ENCODE measurements around the gene KCNIP1. TPM values are rescaled to one million over a fixed set of nuclear protein-coding genes. Genes with fewer than 3 reads are reported as not detected.
"Not testable (repeated sequence)": the region's sequence is repeated elsewhere in the genome, so short reads cannot be mapped to it uniquely, and the experiment has no call there.

Gene KCNIP1
- total RNA-seq, 8 experiments from 2014 or later: 0.80 to 35.0 (median 14.5) TPM; not detected in 2

GRCh38 chr5:170765868-170766267 is 262.0 kb downstream of the KCNIP1 start:
- WGBS, 10 experiments: 0 to 100% (median 75%) methylated on average over 1 to 6 of the region's 9 CpGs; no CpG with 5 or more reads in 1 of the 10 experiments
- H3K4me3 ChIP-seq; H3K27ac ChIP-seq; in situ Hi-C loops (cut with MboI; ENCODE audit: low pct_unique_long_range_greater_than_20kb in 2 of 9, low sequenced_read_pairs in 9 of 9, unreplicated experiment in 9 of 9); H3K4me1 ChIP-seq (replicated peaks in 1 of 2); ATAC-seq (replicated peaks in 6 of 8): not testable (repeated sequence)

GRCh38 chr5:170769246-170769645 is 265.4 kb downstream of the KCNIP1 start:
- 0 to 60% (median 24%) methylated on average over 1 to 4 of the region's 6 CpGs; no CpG with 5 or more reads in 1 of the 10 experiments for WGBS, 10 experiments
- Histone ChIP-seq H3K4me1 (replicated peaks in 1 of 2) (peaks cover 6 to 9% of the 10 kb centered on the region in 2 donors), H3K27ac (no peak overlapping the region), H3K4me3 (no peak overlapping the region)
- in situ Hi-C loops (cut with MboI; ENCODE audit: low pct_unique_long_range_greater_than_20kb in 2 of 9, low sequenced_read_pairs in 9 of 9, unreplicated experiment in 9 of 9): no loop called here
- peak in 5 of 8 experiments; percentile 86 to 95 (median 89) for ATAC-seq (replicated peaks in 6 of 8)

- Histone ChIP-seq H3K4me3 (no peak overlapping the region), H3K4me1 (replicated peaks in 1 of 2) (peaks cover 6 to 9% of the 10 kb centered on the region in 2 donors), H3K27ac (no peak overlapping the region)
- 0 to 100% (median 80%) methylated on average over 1 to 3 of the region's 5 CpGs; no CpG with 5 or more reads in 2 of the 10 experiments for WGBS, 10 experiments
- in situ Hi-C loops (cut with MboI; ENCODE audit: low pct_unique_long_range_greater_than_20kb in 2 of 9, low sequenced_read_pairs in 9 of 9, unreplicated experiment in 9 of 9): no loop called here
- ATAC-seq (replicated peaks in 6 of 8): no peak
These were observed 266.1 kb downstream of the KCNIP1 start for GRCh38 chr5:170769898-170770416.

GRCh38 chr5:170771496-170771895 is 267.7 kb downstream of the KCNIP1 start:
- WGBS, 10 experiments: 56 to 100% (median 87%) methylated on average over 1 to 15 of the region's 15 CpGs; no CpG with 5 or more reads in 2 of the 10 experiments
- no peak for ATAC-seq (replicated peaks in 6 of 8)
- Histone ChIP-seq H3K27ac (no peak overlapping the region), H3K4me1 (replicated peaks in 1 of 2) (peaks cover 6 to 9% of the 10 kb centered on the region in 2 donors), H3K4me3 (no peak overlapping the region)
- in situ Hi-C loops (cut with MboI; ENCODE audit: low pct_unique_long_range_greater_than_20kb in 2 of 9, low sequenced_read_pairs in 9 of 9, unreplicated experiment in 9 of 9): no loop called here

- ATAC-seq (replicated peaks in 6 of 8): peak in 2 of 8 experiments; percentile 46 to 55
- H3K4me3 ChIP-seq: no peak overlapping the region
- H3K4me1 ChIP-seq (replicated peaks in 1 of 2): peaks cover 6 to 9% of the 10 kb centered on the region in 2 donors
- WGBS, 10 experiments: 33 to 92% (median 72%) methylated on average over 1 to 3 of the region's 12 CpGs; no CpG with 5 or more reads in 4 of the 10 experiments
- no peak overlapping the region for H3K27ac ChIP-seq
- in situ Hi-C loops (cut with MboI; ENCODE audit: low pct_unique_long_range_greater_than_20kb in 2 of 9, low sequenced_read_pairs in 9 of 9, unreplicated experiment in 9 of 9): no loop called here
These were observed 269.5 kb downstream of the KCNIP1 start for GRCh38 chr5:170773024-170773985.

- ATAC-seq (replicated peaks in 6 of 8): no peak
- WGBS, 10 experiments: 43 to 100% (median 100%) methylated on average over 1 to 5 of the region's 5 CpGs; no CpG with 5 or more reads in 1 of the 10 experiments
- Histone ChIP-seq H3K4me3 (no peak overlapping the region), H3K27ac (no peak overlapping the region), H3K4me1 (replicated peaks in 1 of 2) (peaks cover under 1 to 4% of the 10 kb centered on the region in 2 donors)
- in situ Hi-C loops (cut with MboI; ENCODE audit: low pct_unique_long_range_greater_than_20kb in 2 of 9, low sequenced_read_pairs in 9 of 9, unreplicated experiment in 9 of 9): loop anchor here in 3 of 9 experiments (25.0 kb wide), 2 partner anchors 138 to 338 kb away; no protein-coding TSS in a partner anchor
These were observed 271.0 kb downstream of the KCNIP1 start for GRCh38 chr5:170774831-170775230.

- in situ Hi-C loops (cut with MboI; ENCODE audit: low pct_unique_long_range_greater_than_20kb in 2 of 9, low sequenced_read_pairs in 9 of 9, unreplicated experiment in 9 of 9): loop anchor here in 4 of 9 experiments (10.0 to 25.0 kb wide), 3 partner anchors 47 to 345 kb away; no protein-coding TSS in a partner anchor
- WGBS, 10 experiments: 0 to 100% (median 27%) methylated on average over 1 of the region's 1 CpG; no CpG with 5 or more reads in 6 of the 10 experiments
- Histone ChIP-seq H3K27ac (no peak overlapping the region), H3K4me3 (no peak overlapping the region), H3K4me1 (replicated peaks in 1 of 2) (no peaks in the 10 kb centered on the region)
- ATAC-seq (replicated peaks in 6 of 8): no peak
These were observed 278.1 kb downstream of the KCNIP1 start for GRCh38 chr5:170781946-170782345.

- Histone ChIP-seq H3K4me1 (replicated peaks in 1 of 2) (no peaks in the 10 kb centered on the region), H3K4me3 (no peak overlapping the region), H3K27ac (no peak overlapping the region)
- in situ Hi-C loops (cut with MboI; ENCODE audit: low pct_unique_long_range_greater_than_20kb in 2 of 9, low sequenced_read_pairs in 9 of 9, unreplicated experiment in 9 of 9): loop anchor here in 4 of 9 experiments (10.0 to 25.0 kb wide), 3 partner anchors 48 to 345 kb away; no protein-coding TSS in a partner anchor
- WGBS, 10 experiments: 67 to 89% (median 73%) methylated on average over 1 to 6 of the region's 6 CpGs; no CpG with 5 or more reads in 6 of the 10 experiments
- ATAC-seq (replicated peaks in 6 of 8): peak in 2 of 8 experiments; percentile 40 to 75
These were observed 278.6 kb downstream of the KCNIP1 start for GRCh38 chr5:170782438-170782837.

GRCh38 chr5:170783498-170784247 is 279.9 kb downstream of the KCNIP1 start, which contains the start of gene GABRP:
TSS of gene GABRP (plus strand) at chr5:170783725. CDS start at chr5:170788616, 4,891 bp downstream.
- no peak within 1 kb of the TSS for H3K4me3 ChIP-seq
- ATAC-seq (replicated peaks in 6 of 8): no peak

GRCh38 chr5:170785416-170785815 is 281.6 kb downstream of the KCNIP1 start:
- Histone ChIP-seq H3K4me1 (replicated peaks in 1 of 2) (no peaks in the 10 kb centered on the region), H3K4me3 (no peak overlapping the region), H3K27ac (no peak overlapping the region)
- in situ Hi-C loops (cut with MboI; ENCODE audit: low pct_unique_long_range_greater_than_20kb in 2 of 9, low sequenced_read_pairs in 9 of 9, unreplicated experiment in 9 of 9): loop anchor here in 4 of 9 experiments (10.0 to 25.0 kb wide), 3 partner anchors 51 to 348 kb away; no protein-coding TSS in a partner anchor
- no peak for ATAC-seq (replicated peaks in 6 of 8)
- 0 to 100% (median 100%) methylated on average over 1 to 3 of the region's 3 CpGs; no CpG with 5 or more reads in 2 of the 10 experiments for WGBS, 10 experiments

More at GRCh38 chr5:170783498-170784247, 279.9 kb downstream of the KCNIP1 start, which contains the start of gene GABRP:
- Histone ChIP-seq H3K4me1 (replicated peaks in 1 of 2) (no peaks in the 10 kb centered on the region), H3K27ac (no peak within 1 kb of the TSS)
- WGBS, 10 experiments: 43 to 81% (median 75%) methylated on average over 2 to 5 of the region's 14 CpGs; no CpG with 5 or more reads in 4 of the 10 experiments
- in situ Hi-C loops (cut with MboI; ENCODE audit: low pct_unique_long_range_greater_than_20kb in 2 of 9, low sequenced_read_pairs in 9 of 9, unreplicated experiment in 9 of 9): loop anchor here in 4 of 9 experiments (10.0 to 25.0 kb wide), 3 partner anchors 49 to 346 kb away; no protein-coding TSS in a partner anchor

All from motor neuron (in vitro differentiated cells).